ENCODE results near the gene CHAC1. TPM values are rescaled to one million over a fixed set of nuclear protein-coding genes. Genes with fewer than 3 reads are reported as not detected.

The CHAC1 gene
- total and polyA plus RNA-seq, 8 donors, result 1.3 to 61.6 (median 5.0) TPM

GRCh38 chr15:40984406-40984805 lies 31.1 kb downstream of the CHAC1 start:
- H3K27me3 ChIP-seq, result no peaks in the 10 kb centered on the region
- DNase-seq, result no peak
- H3K36me3 ChIP-seq, result peaks cover 65 to 100% (median 96%) of the 10 kb centered on the region in 4 donors
- H3K9me3 ChIP-seq, result no peaks in the 10 kb centered on the region
- H3K27ac ChIP-seq, result no peak overlapping the region
- no peaks in the 10 kb centered on the region for H3K4me1 ChIP-seq
- no peak overlapping the region for H3K4me3 ChIP-seq
- 90 to 96% (median 95%) methylated on average over 5 of the region's 5 CpGs for WGBS, 5 donors
- intact Hi-C loops (cut with DNase I; ENCODE audit: low total_unique reads), result no loop called here
- TF ChIP-seq EP300 (IDR thresholded peaks at IDR 0.05) (no peak), POLR2AphosphoS5 (IDR thresholded peaks at IDR 0.05) (no peak), POLR2A (IDR thresholded peaks at IDR 0.05) (no peak)
- TF ChIP-seq, protein P1, sequence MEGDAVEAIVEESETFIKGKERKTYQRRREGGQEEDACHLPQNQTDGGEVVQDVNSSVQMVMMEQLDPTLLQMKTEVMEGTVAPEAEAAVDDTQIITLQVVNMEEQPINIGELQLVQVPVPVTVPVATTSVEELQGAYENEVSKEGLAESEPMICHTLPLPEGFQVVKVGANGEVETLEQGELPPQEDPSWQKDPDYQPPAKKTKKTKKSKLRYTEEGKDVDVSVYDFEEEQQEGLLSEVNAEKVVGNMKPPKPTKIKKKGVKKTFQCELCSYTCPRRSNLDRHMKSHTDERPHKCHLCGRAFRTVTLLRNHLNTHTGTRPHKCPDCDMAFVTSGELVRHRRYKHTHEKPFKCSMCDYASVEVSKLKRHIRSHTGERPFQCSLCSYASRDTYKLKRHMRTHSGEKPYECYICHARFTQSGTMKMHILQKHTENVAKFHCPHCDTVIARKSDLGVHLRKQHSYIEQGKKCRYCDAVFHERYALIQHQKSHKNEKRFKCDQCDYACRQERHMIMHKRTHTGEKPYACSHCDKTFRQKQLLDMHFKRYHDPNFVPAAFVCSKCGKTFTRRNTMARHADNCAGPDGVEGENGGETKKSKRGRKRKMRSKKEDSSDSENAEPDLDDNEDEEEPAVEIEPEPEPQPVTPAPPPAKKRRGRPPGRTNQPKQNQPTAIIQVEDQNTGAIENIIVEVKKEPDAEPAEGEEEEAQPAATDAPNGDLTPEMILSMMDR (IDR thresholded peaks at IDR 0.05), result no peak

- H3K27ac ChIP-seq, result no peak overlapping the region
- intact Hi-C loops (cut with DNase I; ENCODE audit: low total_unique reads), result no loop called here
- no peak overlapping the region for H3K4me3 ChIP-seq
- H3K4me1 ChIP-seq, result no peaks in the 10 kb centered on the region
- H3K36me3 ChIP-seq, result peaks cover 59 to 100% (median 92%) of the 10 kb centered on the region in 4 donors
- WGBS, 5 donors, result 89 to 94% (median 90%) methylated on average over 4 of the region's 4 CpGs
- no peak for TF ChIP-seq POLR2AphosphoS5 (IDR thresholded peaks at IDR 0.05)
- TF ChIP-seq EP300 (IDR thresholded peaks at IDR 0.05), result no peak
- TF ChIP-seq, protein P1 (IDR thresholded peaks at IDR 0.05), result no peak
- TF ChIP-seq POLR2A (IDR thresholded peaks at IDR 0.05), result no peak
- H3K27me3 ChIP-seq, result no peaks in the 10 kb centered on the region
- H3K9me3 ChIP-seq, result no peaks in the 10 kb centered on the region
- DNase-seq, result no peak
These were observed 31.7 kb downstream of the CHAC1 start for GRCh38 chr15:40984964-40985363.

DNA sequence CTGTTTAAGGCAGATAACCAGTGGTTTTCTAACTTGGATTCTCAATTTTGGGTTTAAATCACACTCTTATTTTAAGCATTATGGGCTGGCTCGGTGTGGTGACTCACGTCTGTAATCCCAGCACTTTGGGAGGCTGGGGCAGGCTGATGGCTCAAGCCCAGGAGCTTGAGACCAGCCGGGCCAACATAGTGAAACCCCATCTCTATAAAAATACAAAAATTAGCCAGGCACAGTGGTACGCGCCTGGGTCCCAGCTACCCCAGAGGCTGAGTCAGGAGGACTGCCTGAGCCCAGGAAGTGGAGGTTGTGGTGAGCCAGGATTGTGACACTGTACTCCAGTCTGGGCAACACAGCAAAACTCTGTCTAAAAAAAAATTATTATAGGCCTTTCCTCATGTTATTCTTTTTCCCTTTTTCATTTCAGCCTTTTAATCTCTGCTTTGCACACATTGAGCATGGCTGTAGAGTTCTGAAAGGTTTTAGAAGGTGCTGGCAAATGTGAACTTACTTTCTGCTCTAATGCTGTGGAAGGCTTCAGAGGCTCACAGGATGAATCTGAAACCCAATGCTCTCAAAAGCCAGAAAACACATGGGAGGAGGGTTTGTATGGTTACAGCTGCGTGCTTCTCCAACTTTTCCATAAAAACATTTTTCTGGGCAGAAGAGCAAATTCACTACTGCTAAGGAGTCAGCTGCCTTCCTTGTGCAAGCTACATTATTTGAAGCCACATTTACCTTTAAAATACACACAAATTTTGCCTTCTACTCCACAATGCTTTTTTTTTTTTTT lies 32.5 kb downstream of the CHAC1 start:
- Histone ChIP-seq H3K27me3 (no peaks in the 10 kb centered on the region), H3K4me3 (no peak overlapping the region), H3K9me3 (no peaks in the 10 kb centered on the region), H3K4me1 (no peaks in the 10 kb centered on the region), H3K27ac (no peak overlapping the region), H3K36me3 (peaks cover 53 to 99% (median 91%) of the 10 kb centered on the region in 4 donors)
- 77 to 94% (median 91%) methylated on average over 6 of the region's 6 CpGs for WGBS, 5 donors
- intact Hi-C loops (cut with DNase I; ENCODE audit: low total_unique reads), result no loop called here
- DNase-seq, result no peak
- TF ChIP-seq POLR2AphosphoS5 (IDR thresholded peaks at IDR 0.05) (no peak), POLR2A (IDR thresholded peaks at IDR 0.05) (no peak), EP300 (IDR thresholded peaks at IDR 0.05) (no peak)
- TF ChIP-seq, protein P1 (IDR thresholded peaks at IDR 0.05), result no peak

GRCh38 chr15:40986820-40987219 lies 33.5 kb downstream of the CHAC1 start:
- H3K27ac ChIP-seq, result no peak overlapping the region
- no peak overlapping the region for H3K4me3 ChIP-seq
- H3K4me1 ChIP-seq, result no peaks in the 10 kb centered on the region
- TF ChIP-seq EP300 (IDR thresholded peaks at IDR 0.05), result no peak
- TF ChIP-seq POLR2A (IDR thresholded peaks at IDR 0.05), result no peak
- no peak for TF ChIP-seq POLR2AphosphoS5 (IDR thresholded peaks at IDR 0.05)
- TF ChIP-seq, protein P1 (IDR thresholded peaks at IDR 0.05), result no peak
- no peak for DNase-seq
- WGBS, 5 donors, result 83 to 93% (median 86%) methylated on average over 7 of the region's 7 CpGs
- intact Hi-C loops (cut with DNase I; ENCODE audit: low total_unique reads), result no loop called here
- peaks cover 49 to 97% (median 90%) of the 10 kb centered on the region in 4 donors for H3K36me3 ChIP-seq
- H3K9me3 ChIP-seq, result no peaks in the 10 kb centered on the region
- H3K27me3 ChIP-seq, result no peaks in the 10 kb centered on the region
